ENCODE results near the gene NPFF. TPM values are rescaled to one million over a fixed set of nuclear protein-coding genes. Genes with fewer than 3 reads are reported as not detected.

NPFF gene
- total and polyA plus RNA-seq, 2 of the 13 experiments (the other 11 are each of a cell fraction or from before 2014, with no cell fraction given): not detected

GRCh38 chr12:53515291-53515680, 8.0 kb upstream of the NPFF start:
- no peak overlapping the region for H3K27ac ChIP-seq (ENCODE audit: extremely low read length, insufficient read depth, low read length)
- peaks cover 17 to 70% of the 10 kb centered on the region in 2 experiments for H3K36me3 ChIP-seq (replicated peaks in 1 of 2; ENCODE audit: control insufficient read depth in 1 of 2, insufficient read depth in 2 of 2, low read length in 2 of 2)
- H3K4me2 ChIP-seq (ENCODE audit: low read depth, low read length): no peak overlapping the region
- BruUV-seq (replicated peaks): no TSS peak
- ChIA-PET CTCF (ENCODE audit: low intra/inter-chr PET ratio, low total read pairs) (no interaction called here), POLR2A (interaction anchor here (1.9 kb wide), 1 partner anchor 14 kb away, joined by 6 read pairs; the partner anchor contains the start of gene TARBP2)
- no peaks in the 10 kb centered on the region for H3K27me3 ChIP-seq (ENCODE audit: control insufficient read depth in 1 of 2, insufficient read depth in 2 of 2, low read length in 2 of 2)
- 97% methylated on average over 2 of the region's 2 CpGs for WGBS (ENCODE audit: low lambda C conversion rate)
- no peak for ATAC-seq
- TF ChIP-seq ATF5 (CRISPR knock-in tag; IDR thresholded peaks at IDR 0.05; ENCODE audit: low read depth): no peak
- no peak for TF ChIP-seq RBAK (CRISPR knock-in tag; IDR thresholded peaks at IDR 0.05)
- no peak for TF ChIP-seq PTBP1 (IDR thresholded peaks at IDR 0.05; ENCODE audit: low read depth, low read length, poor library complexity, severe bottlenecking)
- intact Hi-C loops (cut with micrococcal nuclease; ENCODE audit: unreplicated experiment): no loop called here
- in situ Hi-C loops (cut with HindIII; ENCODE audit: extremely low pct_ligation_motif_present, low pct_unique_long_range_greater_than_20kb): no loop called here
- no peaks in the 10 kb centered on the region for H3K9me3 ChIP-seq (ENCODE audit: low read length)
- H2AFZ ChIP-seq (ENCODE audit: low read length): no peak overlapping the region
- H3K4me1 ChIP-seq (ENCODE audit: insufficient read depth, low read length): no peaks in the 10 kb centered on the region
- H3K79me2 ChIP-seq (ENCODE audit: insufficient read depth, low read length): no peaks in the 10 kb centered on the region
- no peak overlapping the region for H3K4me3 ChIP-seq (replicated peaks in 1 of 3; ENCODE audit: insufficient read depth in 1 of 3, low read depth in 2 of 3, low read length in 3 of 3)
- no peak overlapping the region for H3K9ac ChIP-seq (ENCODE audit: insufficient read depth, low read depth, low read length)
- no peak for FAIRE-seq
- H4K20me1 ChIP-seq (ENCODE audit: insufficient read depth, low read length): no peaks in the 10 kb centered on the region
- no peak for DNase-seq (ENCODE audit: low spot score)

- no peaks in the 10 kb centered on the region for H3K9me3 ChIP-seq (ENCODE audit: low read length)
- BruUV-seq (replicated peaks): no TSS peak
- H3K4me2 ChIP-seq (ENCODE audit: low read depth, low read length): no peak overlapping the region
- ATAC-seq: no peak
- H4K20me1 ChIP-seq (ENCODE audit: insufficient read depth, low read length): no peaks in the 10 kb centered on the region
- H3K4me1 ChIP-seq (ENCODE audit: insufficient read depth, low read length): no peaks in the 10 kb centered on the region
- TF ChIP-seq, protein P1, sequence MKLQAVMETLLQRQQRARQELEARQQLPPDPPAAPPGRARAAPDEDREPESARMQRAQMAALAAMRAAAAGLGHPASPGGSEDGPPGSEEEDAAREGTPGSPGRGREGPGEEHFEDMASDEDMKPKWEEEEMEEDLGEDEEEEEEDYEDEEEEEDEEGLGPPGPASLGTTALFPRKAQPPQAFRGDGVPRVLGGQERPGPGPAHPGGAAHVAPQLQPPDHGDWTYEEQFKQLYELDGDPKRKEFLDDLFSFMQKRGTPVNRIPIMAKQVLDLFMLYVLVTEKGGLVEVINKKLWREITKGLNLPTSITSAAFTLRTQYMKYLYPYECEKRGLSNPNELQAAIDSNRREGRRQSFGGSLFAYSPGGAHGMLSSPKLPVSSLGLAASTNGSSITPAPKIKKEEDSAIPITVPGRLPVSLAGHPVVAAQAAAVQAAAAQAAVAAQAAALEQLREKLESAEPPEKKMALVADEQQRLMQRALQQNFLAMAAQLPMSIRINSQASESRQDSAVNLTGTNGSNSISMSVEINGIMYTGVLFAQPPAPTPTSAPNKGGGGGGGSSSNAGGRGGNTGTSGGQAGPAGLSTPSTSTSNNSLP (IDR thresholded peaks at IDR 0.05; ENCODE audit: low read depth, low read length): no peak
- TF ChIP-seq ZNF264 (CRISPR knock-in tag; IDR thresholded peaks at IDR 0.05) (no peak), EEA1 (CRISPR knock-in tag; IDR thresholded peaks at IDR 0.05; ENCODE audit: borderline replicate concordance) (no peak), ZNF160 (CRISPR knock-in tag; IDR thresholded peaks at IDR 0.05) (no peak), TP53 (CRISPR knock-in tag; conservative IDR thresholded peaks at IDR 0.05) (no peak), KDM1A (CRISPR knock-in tag; IDR thresholded peaks at IDR 0.05) (no peak), RNF2 (conservative IDR thresholded peaks at IDR 0.05; ENCODE audit: low read depth) (no peak), PRMT3 (CRISPR knock-in tag; IDR thresholded peaks at IDR 0.05; ENCODE audit: borderline replicate concordance, low read depth) (no peak), SIN3B (IDR thresholded peaks at IDR 0.05; ENCODE audit: low read length) (no peak), PHB2 (IDR thresholded peaks at IDR 0.05; ENCODE audit: partially characterized antibody) (no peak), ZNF232 (CRISPR knock-in tag; IDR thresholded peaks at IDR 0.05; ENCODE audit: borderline replicate concordance) (no peak)
- TF ChIP-seq, protein P2, sequence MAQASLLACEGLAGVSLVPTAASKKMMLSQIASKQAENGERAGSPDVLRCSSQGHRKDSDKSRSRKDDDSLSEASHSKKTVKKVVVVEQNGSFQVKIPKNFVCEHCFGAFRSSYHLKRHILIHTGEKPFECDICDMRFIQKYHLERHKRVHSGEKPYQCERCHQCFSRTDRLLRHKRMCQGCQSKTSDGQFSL (CRISPR knock-in tag; IDR thresholded peaks at IDR 0.05): no peak
- TF ChIP-seq, protein P3, sequence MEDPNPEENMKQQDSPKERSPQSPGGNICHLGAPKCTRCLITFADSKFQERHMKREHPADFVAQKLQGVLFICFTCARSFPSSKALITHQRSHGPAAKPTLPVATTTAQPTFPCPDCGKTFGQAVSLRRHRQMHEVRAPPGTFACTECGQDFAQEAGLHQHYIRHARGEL (CRISPR knock-in tag; IDR thresholded peaks at IDR 0.05): no peak
- intact Hi-C loops (cut with micrococcal nuclease; ENCODE audit: unreplicated experiment) (no loop called here), in situ Hi-C loops (cut with HindIII; ENCODE audit: extremely low pct_ligation_motif_present, low pct_unique_long_range_greater_than_20kb) (no loop called here)
- 94% methylated on average over 6 of the region's 6 CpGs for WGBS (ENCODE audit: low lambda C conversion rate)
- H3K36me3 ChIP-seq (replicated peaks in 1 of 2; ENCODE audit: control insufficient read depth in 1 of 2, insufficient read depth in 2 of 2, low read length in 2 of 2): peaks cover 17 to 70% of the 10 kb centered on the region in 2 experiments
- no peak overlapping the region for H2AFZ ChIP-seq (ENCODE audit: low read length)
- CTCF ChIA-PET (ENCODE audit: low intra/inter-chr PET ratio, low total read pairs): no interaction called here
- no peak overlapping the region for H3K27ac ChIP-seq (ENCODE audit: extremely low read length, insufficient read depth, low read length)
- H3K9ac ChIP-seq (ENCODE audit: insufficient read depth, low read depth, low read length): no peak overlapping the region
- H3K79me2 ChIP-seq (ENCODE audit: insufficient read depth, low read length): no peaks in the 10 kb centered on the region
- H3K27me3 ChIP-seq (ENCODE audit: control insufficient read depth in 1 of 2, insufficient read depth in 2 of 2, low read length in 2 of 2): no peaks in the 10 kb centered on the region
- no peak for FAIRE-seq
- POLR2A ChIA-PET: interaction anchor here (1.9 kb wide), 1 partner anchor 13 kb away, joined by 6 read pairs; the partner anchor contains the start of gene TARBP2
- no peak overlapping the region for H3K4me3 ChIP-seq (replicated peaks in 1 of 3; ENCODE audit: insufficient read depth in 1 of 3, low read depth in 2 of 3, low read length in 3 of 3)
- no peak for DNase-seq (ENCODE audit: low spot score)
Observed at GRCh38 chr12:53514628-53515290, 7.5 kb upstream of the NPFF start.
